ENCODE measurements around the gene KCND3. TPM values are rescaled to one million over a fixed set of nuclear protein-coding genes. Genes with fewer than 3 reads are reported as not detected.

Gene KCND3
- total RNA-seq, 1 experiment from 2014 or later: not detected

DNA sequence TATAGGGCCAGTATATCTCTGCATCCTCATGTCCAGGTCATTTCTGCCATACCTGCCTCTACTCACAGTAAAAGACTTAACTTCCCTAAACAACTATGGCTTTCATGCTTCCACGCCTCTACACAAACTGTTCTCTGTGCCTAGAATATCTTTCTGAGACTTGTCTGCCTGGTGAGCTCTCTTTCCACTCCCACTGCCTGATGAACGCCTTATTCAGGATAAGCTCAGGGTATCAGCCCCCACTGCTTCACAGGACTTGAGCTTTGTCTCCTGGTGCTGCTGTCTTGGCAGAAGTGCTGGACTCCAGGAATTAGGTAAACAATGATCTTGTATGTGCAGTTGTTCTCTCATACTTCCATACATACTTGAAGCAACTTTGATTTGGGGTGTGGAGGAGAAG lies 238.6 kb downstream of the KCND3 start:
- H3K4me2 ChIP-seq: no peak overlapping the region
- no peaks in the 10 kb centered on the region for H3K36me3 ChIP-seq (ENCODE audit: low read depth)
- H3K27me3 ChIP-seq (ENCODE audit: insufficient read depth, low read depth): peaks cover 9% of the 10 kb centered on the region; the same call in 1 of the 2 replicates
- H3K9me2 ChIP-seq (ENCODE audit: insufficient read depth): no peaks in the 10 kb centered on the region
- H3K27ac ChIP-seq: no peak overlapping the region
- no peak for TF ChIP-seq EZH2 (IDR thresholded peaks at IDR 0.05; ENCODE audit: low read depth)
- TF ChIP-seq, protein P1, sequence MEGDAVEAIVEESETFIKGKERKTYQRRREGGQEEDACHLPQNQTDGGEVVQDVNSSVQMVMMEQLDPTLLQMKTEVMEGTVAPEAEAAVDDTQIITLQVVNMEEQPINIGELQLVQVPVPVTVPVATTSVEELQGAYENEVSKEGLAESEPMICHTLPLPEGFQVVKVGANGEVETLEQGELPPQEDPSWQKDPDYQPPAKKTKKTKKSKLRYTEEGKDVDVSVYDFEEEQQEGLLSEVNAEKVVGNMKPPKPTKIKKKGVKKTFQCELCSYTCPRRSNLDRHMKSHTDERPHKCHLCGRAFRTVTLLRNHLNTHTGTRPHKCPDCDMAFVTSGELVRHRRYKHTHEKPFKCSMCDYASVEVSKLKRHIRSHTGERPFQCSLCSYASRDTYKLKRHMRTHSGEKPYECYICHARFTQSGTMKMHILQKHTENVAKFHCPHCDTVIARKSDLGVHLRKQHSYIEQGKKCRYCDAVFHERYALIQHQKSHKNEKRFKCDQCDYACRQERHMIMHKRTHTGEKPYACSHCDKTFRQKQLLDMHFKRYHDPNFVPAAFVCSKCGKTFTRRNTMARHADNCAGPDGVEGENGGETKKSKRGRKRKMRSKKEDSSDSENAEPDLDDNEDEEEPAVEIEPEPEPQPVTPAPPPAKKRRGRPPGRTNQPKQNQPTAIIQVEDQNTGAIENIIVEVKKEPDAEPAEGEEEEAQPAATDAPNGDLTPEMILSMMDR (conservative IDR thresholded peaks at IDR 0.05): no peak
- no peak overlapping the region for H2AFZ ChIP-seq
- POLR2A ChIA-PET (ENCODE audit: unreplicated experiment): no interaction called here
- no TSS peak for BruUV-seq (replicated peaks)
- intact Hi-C loops (cut with micrococcal nuclease; ENCODE audit: unreplicated experiment): no loop called here
- CTCF ChIA-PET: interaction anchor here (0.9 kb wide), 1 partner anchor 243 kb away, joined by 4 read pairs; no protein-coding TSS in a partner anchor
- no peak overlapping the region for H3K4me3 ChIP-seq
- H3K9me3 ChIP-seq (ENCODE audit: insufficient read depth, low read depth): no peaks in the 10 kb centered on the region
- H3K79me2 ChIP-seq (ENCODE audit: low read depth): 0 out of 2 replicates have a peak, but pooled peaks cover 9% of the 10 kb centered on the region
- peaks cover 13% of the 10 kb centered on the region; the same call in 1 of the 2 replicates for H3F3A ChIP-seq (ENCODE audit: insufficient read depth, low read depth)
- DNase-seq: no peak
- H4K20me1 ChIP-seq (ENCODE audit: insufficient read depth): no peaks in the 10 kb centered on the region
- peaks cover 8% of the 10 kb centered on the region for H3K4me1 ChIP-seq (replicated peaks; ENCODE audit: insufficient read depth)

DNA sequence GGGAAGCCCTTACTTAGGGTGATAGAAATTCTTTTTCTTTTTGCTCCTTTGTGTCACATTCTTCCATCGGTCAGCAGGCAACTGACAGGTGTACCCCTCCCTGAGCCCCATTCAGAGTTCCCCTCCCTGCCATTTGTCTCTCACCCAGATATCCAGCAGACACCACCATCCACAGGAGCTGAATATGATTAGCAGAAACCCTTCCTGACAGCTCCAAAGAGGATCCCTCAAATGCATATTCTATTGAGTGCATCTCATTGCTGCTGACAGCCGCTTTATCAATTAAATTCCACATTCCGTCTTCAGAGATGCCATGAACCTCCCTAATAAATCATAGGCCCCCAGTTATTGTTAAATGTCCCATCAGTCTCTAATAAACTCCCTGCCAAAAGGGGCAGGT lies 239.8 kb downstream of the KCND3 start:
- H3K79me2 ChIP-seq (ENCODE audit: low read depth): 0 out of 2 replicates have a peak, but pooled peaks cover 5% of the 10 kb centered on the region
- no peak overlapping the region for H3K4me3 ChIP-seq
- peaks cover 3% of the 10 kb centered on the region; the same call in 1 of the 2 replicates for H3F3A ChIP-seq (ENCODE audit: insufficient read depth, low read depth)
- no peak overlapping the region for H3K27ac ChIP-seq
- H3K9me2 ChIP-seq (ENCODE audit: insufficient read depth): no peaks in the 10 kb centered on the region
- intact Hi-C loops (cut with micrococcal nuclease; ENCODE audit: unreplicated experiment): no loop called here
- no peak overlapping the region for H3K4me2 ChIP-seq
- ChIA-PET POLR2A (ENCODE audit: unreplicated experiment) (no interaction called here), CTCF (no interaction called here)
- H2AFZ ChIP-seq: no peak overlapping the region
- no peak for DNase-seq
- TF ChIP-seq EZH2 (IDR thresholded peaks at IDR 0.05; ENCODE audit: low read depth): no peak
- TF ChIP-seq, protein P1 (conservative IDR thresholded peaks at IDR 0.05): no peak
- H3K9me3 ChIP-seq (ENCODE audit: insufficient read depth, low read depth): no peaks in the 10 kb centered on the region
- H3K27me3 ChIP-seq (ENCODE audit: insufficient read depth, low read depth): peaks cover 9% of the 10 kb centered on the region; the same call in 1 of the 2 replicates
- H4K20me1 ChIP-seq (ENCODE audit: insufficient read depth): no peaks in the 10 kb centered on the region
- no TSS peak for BruUV-seq (replicated peaks)
- peaks cover 5% of the 10 kb centered on the region for H3K4me1 ChIP-seq (replicated peaks; ENCODE audit: insufficient read depth)
- no peaks in the 10 kb centered on the region for H3K36me3 ChIP-seq (ENCODE audit: low read depth)

DNA sequence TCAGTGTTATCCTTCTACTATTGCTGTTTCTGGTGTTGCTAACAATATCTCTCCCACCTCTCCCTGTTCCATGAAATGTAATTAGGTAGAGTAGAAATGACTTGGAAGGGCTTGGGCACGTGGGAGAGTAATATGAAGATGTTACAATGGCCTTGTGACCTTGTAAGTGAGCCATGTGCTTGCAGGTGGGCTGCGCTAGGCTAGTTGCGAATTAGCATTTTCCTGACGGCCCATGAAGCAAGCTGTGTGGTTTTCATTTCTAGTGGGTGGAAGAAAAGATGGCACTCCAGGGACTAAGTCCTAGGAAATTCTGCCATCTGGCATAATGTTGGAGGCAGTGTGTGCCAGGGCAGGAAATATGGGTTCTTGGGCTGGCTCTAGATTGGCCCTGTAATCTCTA lies 241.5 kb downstream of the KCND3 start:
- no peak overlapping the region for H2AFZ ChIP-seq
- no peak overlapping the region for H3K27ac ChIP-seq
- no peak for DNase-seq
- intact Hi-C loops (cut with micrococcal nuclease; ENCODE audit: unreplicated experiment): loop anchor here (1.0 kb wide), 1 partner anchor 33 kb away; no protein-coding TSS in a partner anchor
- H3K4me2 ChIP-seq: no peak overlapping the region
- no peaks in the 10 kb centered on the region for H3F3A ChIP-seq (ENCODE audit: insufficient read depth, low read depth)
- no peak overlapping the region for H3K4me3 ChIP-seq
- ChIA-PET POLR2A (ENCODE audit: unreplicated experiment) (interaction anchor here (0.7 kb wide), 1 partner anchor 11 kb away, joined by 3 read pairs; no protein-coding TSS in a partner anchor), CTCF (interaction anchor here (0.6 to 1.2 kb wide), 4 partner anchors 33 to 841 kb away, joined by 3 to 11 read pairs (median 4); no protein-coding TSS in a partner anchor)
- H3K9me2 ChIP-seq (ENCODE audit: insufficient read depth): no peaks in the 10 kb centered on the region
- TF ChIP-seq, protein P1 (conservative IDR thresholded peaks at IDR 0.05): no peak
- H4K20me1 ChIP-seq (ENCODE audit: insufficient read depth): no peaks in the 10 kb centered on the region
- no peaks in the 10 kb centered on the region for H3K79me2 ChIP-seq (ENCODE audit: low read depth)
- no peaks in the 10 kb centered on the region for H3K36me3 ChIP-seq (ENCODE audit: low read depth)
- H3K27me3 ChIP-seq (ENCODE audit: insufficient read depth, low read depth): peaks cover 22% of the 10 kb centered on the region; the same call in 1 of the 2 replicates
- BruUV-seq (replicated peaks): no TSS peak
- H3K9me3 ChIP-seq (ENCODE audit: insufficient read depth, low read depth): no peaks in the 10 kb centered on the region
- no peaks in the 10 kb centered on the region for H3K4me1 ChIP-seq (replicated peaks; ENCODE audit: insufficient read depth)

Measured in PC-9 (cell line).